ENCODE results near the gene RUVBL2.
A peak's percentile ranks its signal among the peaks of the same experiment; 100 is the strongest.

DNA sequence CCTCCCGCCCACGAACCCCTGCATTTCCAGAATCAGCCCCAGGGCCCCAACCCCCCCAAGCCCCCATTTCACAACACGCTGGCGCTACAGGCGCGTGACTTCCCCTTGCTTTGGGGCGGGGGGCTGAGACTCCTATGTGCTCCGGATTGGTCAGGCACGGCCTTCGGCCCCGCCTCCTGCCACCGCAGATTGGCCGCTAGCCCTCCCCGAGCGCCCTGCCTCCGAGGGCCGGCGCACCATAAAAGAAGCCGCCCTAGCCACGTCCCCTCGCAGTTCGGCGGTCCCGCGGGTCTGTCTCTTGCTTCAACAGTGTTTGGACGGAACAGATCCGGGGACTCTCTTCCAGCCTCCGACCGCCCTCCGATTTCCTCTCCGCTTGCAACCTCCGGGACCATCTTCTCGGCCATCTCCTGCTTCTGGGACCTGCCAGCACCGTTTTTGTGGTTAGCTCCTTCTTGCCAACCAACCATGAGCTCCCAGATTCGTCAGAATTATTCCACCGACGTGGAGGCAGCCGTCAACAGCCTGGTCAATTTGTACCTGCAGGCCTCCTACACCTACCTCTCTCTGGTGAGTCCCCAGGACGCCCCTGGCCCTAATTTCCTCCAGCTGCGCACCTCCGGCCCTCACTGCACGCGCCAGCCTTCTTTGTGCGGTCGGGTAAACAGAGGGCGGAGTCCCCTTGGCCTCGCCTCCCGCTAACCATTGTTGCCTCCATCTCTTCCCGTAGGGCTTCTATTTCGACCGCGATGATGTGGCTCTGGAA is 28.5 kb upstream of the RUVBL2 start, which contains the start of gene FTL:
- TF ChIP-seq POLR2A (IDR thresholded peaks at IDR 0.05; ENCODE audit: low read length) (peak; percentile 99), GATA1 (IDR thresholded peaks at IDR 0.05; ENCODE audit: low read depth, low read length) (no peak)

Measured in erythroblast (primary cell).